A204.1 (cell line): ENCODE data around the gene VWA3A.
A peak's percentile ranks its signal among the peaks of the same experiment; 100 is the strongest.
"Not testable (repeated sequence)": the region's sequence is repeated elsewhere in the genome, so short reads cannot be mapped to it uniquely, and the experiment has no call there.

Experiments
- FAIRE-seq: peaks from 2 replicates; lab custom pipeline; 2012; peaks lifted over from hg19 to GRCh38; lab: Jason Lieb, UNC

The VWA3A gene

GRCh38 chr16:22186517-22186916, 94.2 kb downstream of the VWA3A start:
- no peak for FAIRE-seq

- FAIRE-seq = no peak
Measured at GRCh38 chr16:22188267-22188594, 95.9 kb downstream of the VWA3A start.

- FAIRE-seq = no peak
Measured at GRCh38 chr16:22188595-22189442, 96.5 kb downstream of the VWA3A start.

- no peak for FAIRE-seq
Measured at GRCh38 chr16:22189473-22190080, 97.2 kb downstream of the VWA3A start.

- no peak for FAIRE-seq
Measured at GRCh38 chr16:22190081-22190775, 97.9 kb downstream of the VWA3A start.

GRCh38 chr16:22190776-22191531, 98.6 kb downstream of the VWA3A start:
- FAIRE-seq = peak; percentile 93

GRCh38 chr16:22191532-22192260, 99.4 kb downstream of the VWA3A start:
- no peak for FAIRE-seq

- no peak for FAIRE-seq
Measured at GRCh38 chr16:22192261-22193062, 100.1 kb downstream of the VWA3A start.

- FAIRE-seq = no peak
Measured at GRCh38 chr16:22193063-22193411, 100.7 kb downstream of the VWA3A start.

GRCh38 chr16:22194707-22195444, 102.5 kb downstream of the VWA3A start:
- FAIRE-seq = no peak

- FAIRE-seq = no peak
Measured at GRCh38 chr16:22195445-22195694, 103.0 kb downstream of the VWA3A start.

- FAIRE-seq = no peak
Measured at GRCh38 chr16:22195695-22196558, 103.6 kb downstream of the VWA3A start.

GRCh38 chr16:22196559-22197168, 104.3 kb downstream of the VWA3A start:
- FAIRE-seq = not testable (repeated sequence)

- FAIRE-seq = no peak
Measured at GRCh38 chr16:22198547-22199293, 106.4 kb downstream of the VWA3A start.

- FAIRE-seq = no peak
Measured at GRCh38 chr16:22202261-22202637, 109.9 kb downstream of the VWA3A start.

- FAIRE-seq = no peak
Measured at GRCh38 chr16:22203091-22203490, 110.8 kb downstream of the VWA3A start.

GRCh38 chr16:22204091-22204655, 111.8 kb downstream of the VWA3A start:
- FAIRE-seq = no peak

- FAIRE-seq = no peak
Measured at GRCh38 chr16:22205577-22206012, 113.3 kb downstream of the VWA3A start.
